AG09309 (cell line): Measurements from ENCODE around the gene VWA3B.

Source experiments
- DNase-seq: peaks from one replicate; pipeline ENCODE4 v3.0.0-alpha.2; 2010; ENCODE audit warnings: low read depth
- H3K4me3 ChIP-seq: 2 replicates; pipeline ENCODE4 v1.5.1; 2011; ENCODE audit warnings: mild to moderate bottlenecking, low read depth, low read length, moderate library complexity; ENCODE audit not compliant: control insufficient read depth
- TF ChIP-seq, protein P1 (sequence below): IDR thresholded peaks from 2 replicates; pipeline ENCODE4 v1.5.1; 2011; ENCODE audit warnings: mild to moderate bottlenecking, low read depth, low read length, inconsistent platforms; ENCODE audit not compliant: insufficient read depth, control insufficient read depth; ENCODE audit errors: missing control alignments

VWA3B gene

DNA sequence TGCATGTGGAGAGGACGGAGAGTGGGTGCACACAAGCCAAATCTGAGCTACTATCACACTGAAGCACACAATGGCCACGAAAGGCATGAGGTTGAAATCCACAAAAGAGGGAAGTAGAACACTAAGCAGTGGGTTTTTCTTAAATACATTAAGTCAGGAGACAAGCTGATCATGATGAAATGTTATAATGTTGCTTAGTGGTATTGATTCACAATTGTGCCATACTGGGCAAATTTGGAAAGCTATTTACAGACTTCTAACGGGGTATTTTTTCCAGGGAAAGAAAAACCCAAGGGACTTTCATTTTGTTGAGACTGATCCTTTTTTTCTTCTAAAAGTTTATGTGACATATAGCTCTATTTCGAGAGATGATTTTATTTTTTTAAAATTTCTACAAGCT, 158.5 kb downstream of the VWA3B start:
- no peak for DNase-seq
- H3K4me3 ChIP-seq = no peak overlapping the region
- TF ChIP-seq, protein P1, sequence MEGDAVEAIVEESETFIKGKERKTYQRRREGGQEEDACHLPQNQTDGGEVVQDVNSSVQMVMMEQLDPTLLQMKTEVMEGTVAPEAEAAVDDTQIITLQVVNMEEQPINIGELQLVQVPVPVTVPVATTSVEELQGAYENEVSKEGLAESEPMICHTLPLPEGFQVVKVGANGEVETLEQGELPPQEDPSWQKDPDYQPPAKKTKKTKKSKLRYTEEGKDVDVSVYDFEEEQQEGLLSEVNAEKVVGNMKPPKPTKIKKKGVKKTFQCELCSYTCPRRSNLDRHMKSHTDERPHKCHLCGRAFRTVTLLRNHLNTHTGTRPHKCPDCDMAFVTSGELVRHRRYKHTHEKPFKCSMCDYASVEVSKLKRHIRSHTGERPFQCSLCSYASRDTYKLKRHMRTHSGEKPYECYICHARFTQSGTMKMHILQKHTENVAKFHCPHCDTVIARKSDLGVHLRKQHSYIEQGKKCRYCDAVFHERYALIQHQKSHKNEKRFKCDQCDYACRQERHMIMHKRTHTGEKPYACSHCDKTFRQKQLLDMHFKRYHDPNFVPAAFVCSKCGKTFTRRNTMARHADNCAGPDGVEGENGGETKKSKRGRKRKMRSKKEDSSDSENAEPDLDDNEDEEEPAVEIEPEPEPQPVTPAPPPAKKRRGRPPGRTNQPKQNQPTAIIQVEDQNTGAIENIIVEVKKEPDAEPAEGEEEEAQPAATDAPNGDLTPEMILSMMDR = no peak

DNA sequence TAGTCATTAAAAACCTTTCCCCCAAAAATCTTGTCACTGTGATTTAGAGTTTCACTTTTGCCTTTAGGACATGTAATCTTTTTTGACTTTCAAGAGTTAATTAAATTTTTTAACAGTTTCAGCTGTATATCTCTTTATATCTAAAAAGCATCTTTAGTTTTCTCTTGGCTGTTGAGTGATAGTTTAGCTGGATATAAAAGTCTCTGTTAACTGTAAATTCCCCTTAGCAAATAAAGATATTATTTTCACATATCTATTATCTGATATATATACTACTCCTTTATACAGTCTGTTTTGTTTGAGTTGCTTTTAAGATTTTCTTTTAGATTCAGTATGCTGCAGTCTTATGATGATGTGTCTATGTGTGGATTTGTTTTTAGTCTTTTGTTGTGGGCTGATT, 160.4 kb downstream of the VWA3B start:
- DNase-seq = no peak
- TF ChIP-seq, protein P1 = no peak
- no peak overlapping the region for H3K4me3 ChIP-seq

DNA sequence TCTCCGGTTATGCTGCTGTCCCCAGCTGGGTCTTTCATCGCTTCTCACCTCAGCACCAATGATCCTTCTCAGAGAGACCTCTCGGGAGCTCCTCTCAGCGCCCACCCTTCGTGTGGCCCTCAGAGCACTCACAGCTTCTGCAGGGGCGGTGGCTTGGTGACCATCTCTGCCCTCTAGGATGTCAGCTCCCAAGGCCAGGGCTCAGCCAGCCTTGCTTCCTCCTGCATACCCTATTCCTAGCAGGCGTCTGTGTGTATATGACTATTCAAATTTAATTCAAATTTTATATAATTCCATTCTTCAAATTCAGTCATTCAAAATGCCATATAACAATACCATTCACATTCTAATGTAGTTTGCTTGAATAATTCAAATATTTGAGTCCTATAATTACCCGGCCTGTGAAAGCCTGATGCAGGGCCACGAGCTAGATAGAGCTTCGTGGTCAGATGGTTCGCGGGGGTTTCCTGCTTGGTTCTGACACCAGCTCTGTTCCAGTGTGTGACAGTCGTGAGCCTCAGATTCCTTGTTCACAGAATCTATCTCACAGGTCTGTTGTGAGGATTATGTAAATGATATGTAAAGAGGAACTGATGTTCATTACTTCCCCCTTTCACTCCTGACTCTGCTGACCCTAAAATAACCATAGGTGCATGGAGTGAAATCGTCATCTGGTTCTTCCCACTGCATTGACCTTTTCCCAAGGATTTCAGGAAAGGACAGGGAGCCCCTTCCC, 165.2 kb downstream of the VWA3B start:
- no peak overlapping the region for H3K4me3 ChIP-seq

DNA sequence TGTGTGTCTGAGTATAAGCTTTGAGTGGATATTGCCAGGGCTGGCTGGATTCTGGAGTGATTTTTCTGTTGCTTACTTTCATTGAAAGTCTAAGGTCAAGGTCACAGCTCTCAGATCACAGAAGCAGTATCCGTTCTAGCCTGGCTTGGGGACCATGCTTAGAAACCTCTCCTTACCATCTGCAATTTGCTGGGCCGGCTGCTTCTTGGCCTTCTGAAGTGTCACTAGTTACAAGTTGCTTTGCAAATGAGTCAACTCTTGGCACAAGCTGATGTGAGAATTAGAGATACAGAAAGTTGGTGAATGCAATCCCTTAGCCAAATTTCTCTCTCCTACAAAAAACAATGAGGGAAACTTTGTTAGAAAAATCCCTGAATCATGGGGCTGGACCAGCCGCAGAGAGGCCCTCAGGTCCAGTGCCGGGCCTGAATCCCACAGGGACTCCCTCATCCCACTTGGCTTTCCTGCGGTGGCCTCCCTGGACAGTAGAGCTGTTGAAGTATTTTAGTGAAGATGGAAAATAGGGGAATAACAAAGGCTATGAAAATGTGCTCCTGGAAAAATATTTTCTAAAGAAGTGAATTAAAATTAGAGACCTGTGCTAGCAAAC, 166.6 kb downstream of the VWA3B start:
- no peak for DNase-seq
- H3K4me3 ChIP-seq = no peak overlapping the region
- TF ChIP-seq, protein P1 = no peak

More for the DNA sequence above, 165.2 kb downstream of the VWA3B start:
- TF ChIP-seq, protein P1 = no peak
- no peak for DNase-seq

DNA sequence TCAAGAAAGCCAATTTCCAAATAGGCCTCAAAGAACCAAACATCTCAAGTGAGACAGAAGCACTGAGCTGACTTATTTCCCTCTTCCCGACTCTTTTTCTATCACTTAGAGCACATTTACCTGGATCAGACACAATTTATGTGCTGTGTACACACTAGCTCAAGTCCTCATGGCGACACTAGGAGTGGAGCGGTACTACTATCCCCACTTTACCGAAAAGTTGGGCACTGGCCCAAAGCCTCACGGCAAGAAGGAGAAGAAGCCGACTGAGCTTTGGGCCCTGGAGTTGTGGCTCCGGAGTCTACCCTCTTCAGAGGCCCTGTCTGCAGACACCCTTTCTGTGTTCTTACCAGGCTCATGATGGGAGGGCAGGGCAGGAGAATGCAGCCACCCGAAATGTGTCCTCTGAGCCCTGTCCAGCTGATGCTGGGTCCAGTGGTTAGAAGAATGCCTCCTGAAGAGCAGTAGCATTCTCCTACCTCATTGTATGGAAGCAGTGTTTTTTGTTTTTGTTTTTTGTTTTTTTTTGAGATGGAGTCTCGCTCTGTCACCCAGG, 167.6 kb downstream of the VWA3B start:
- no peak for DNase-seq
- H3K4me3 ChIP-seq = no peak overlapping the region
- TF ChIP-seq, protein P1 = no peak

DNA sequence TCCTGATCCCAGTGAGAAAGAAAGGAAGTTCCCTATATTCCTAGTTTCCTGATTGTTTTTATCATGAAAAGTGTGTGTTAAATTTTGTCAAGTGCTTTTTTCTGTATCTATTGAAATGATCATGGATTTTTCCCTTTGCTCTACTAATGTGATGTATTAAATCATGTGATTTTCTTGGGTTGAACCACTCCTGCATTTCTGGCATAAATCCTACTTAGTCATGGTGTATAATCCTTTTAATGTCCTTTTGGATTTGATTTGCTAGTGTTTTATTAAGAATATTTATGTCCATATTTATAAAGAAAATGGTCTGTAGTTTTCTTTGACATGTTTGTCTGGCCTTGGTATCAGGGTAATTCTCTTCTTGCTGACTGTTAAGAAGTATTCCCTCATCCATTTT, 171.9 kb downstream of the VWA3B start:
- no peak overlapping the region for H3K4me3 ChIP-seq
- TF ChIP-seq, protein P1 = no peak
- no peak for DNase-seq
